Measurements from ENCODE around the gene UPK2.

Gene UPK2

DNA sequence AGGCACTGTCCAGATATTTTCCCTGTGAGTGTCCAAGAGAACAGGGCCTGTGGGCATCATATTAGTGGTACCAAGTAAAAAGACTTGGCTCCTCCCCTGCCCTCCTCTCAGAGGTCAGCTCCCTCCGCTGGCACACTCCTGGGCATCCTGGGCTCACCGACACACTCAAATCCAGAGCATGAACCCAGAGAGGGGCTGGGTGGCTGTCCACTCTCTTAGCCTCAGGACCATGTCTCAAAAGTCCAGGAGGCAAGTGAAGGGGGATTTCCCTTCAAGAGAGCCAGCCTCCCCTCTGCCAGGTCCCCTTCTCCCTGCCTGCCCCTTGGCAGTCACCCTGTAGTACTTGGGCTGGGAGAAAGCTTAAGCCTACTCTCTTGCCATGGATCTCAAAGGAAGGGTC, 40.7 kb upstream of the UPK2 start:
- TF ChIP-seq ZNF274 (IDR thresholded peaks at IDR 0.05; ENCODE audit: low read depth, low read length) (no peak), YY1 (IDR thresholded peaks at IDR 0.05; ENCODE audit: insufficient read depth, insufficient read length) (no peak), SUZ12 (IDR thresholded peaks at IDR 0.05; ENCODE audit: extremely low read depth, insufficient read depth, insufficient read length) (no peak)
- Histone ChIP-seq H3K9ac (ENCODE audit: insufficient read length, low read depth) (peak overlapping the region; percentile 17), H3K4me3 (ENCODE audit: insufficient read length, low read depth) (no peak overlapping the region), H3K9me3 (ENCODE audit: insufficient read depth, low read length) (no peaks in the 10 kb centered on the region), H3K4me1 (ENCODE audit: insufficient read depth, insufficient read length) (peaks cover 33% of the 10 kb centered on the region), H3K27me3 (ENCODE audit: insufficient read depth, insufficient read length) (no peaks in the 10 kb centered on the region), H3K36me3 (ENCODE audit: insufficient read depth, insufficient read length, low read length) (peaks cover 12% of the 10 kb centered on the region)
- DNase-seq (ENCODE audit: low read depth, low spot score): no peak

DNA sequence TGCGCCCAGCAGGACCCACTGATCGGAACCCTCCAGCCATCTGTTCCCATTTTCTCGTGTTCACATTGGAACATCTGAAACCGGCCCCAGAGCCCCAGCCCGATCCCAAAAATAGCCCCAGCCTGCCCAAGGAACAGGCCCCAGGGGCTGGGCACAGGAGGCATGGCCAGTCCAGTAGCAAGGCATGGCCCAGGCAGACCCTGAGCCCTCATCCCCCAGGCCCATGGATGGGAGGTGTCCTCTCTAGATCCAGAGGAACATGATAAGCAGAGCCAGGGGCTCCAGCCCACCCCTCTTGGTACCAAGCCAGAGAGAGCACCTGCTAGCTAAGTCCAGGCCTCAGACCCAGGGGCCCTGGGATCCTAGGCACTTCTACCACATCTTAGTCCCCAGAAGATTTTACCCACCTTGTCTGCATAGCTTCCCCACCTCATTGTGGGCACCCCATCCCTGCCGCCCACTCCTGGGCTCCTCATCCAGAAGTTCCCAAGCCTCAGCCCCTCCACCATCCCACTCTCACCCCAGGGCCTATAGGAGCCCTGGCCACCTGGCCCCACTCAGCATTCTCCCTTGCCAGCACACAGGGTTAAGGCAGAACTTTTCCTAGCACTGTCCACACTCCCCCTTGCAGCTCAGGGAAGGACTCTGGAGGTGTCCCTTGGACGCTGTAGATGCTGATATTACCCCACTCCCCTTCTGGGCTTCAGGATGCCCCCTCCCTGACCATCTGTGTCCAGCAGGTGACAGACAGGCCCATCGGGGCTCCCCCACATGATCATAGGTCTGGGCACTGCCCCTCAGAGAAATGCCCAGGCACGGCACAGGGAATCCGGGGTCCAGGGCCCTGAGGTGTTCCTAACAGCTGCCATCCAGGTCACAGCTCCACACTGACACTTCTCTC, 39.9 kb upstream of the UPK2 start:
- Histone ChIP-seq H3K36me3 (ENCODE audit: insufficient read depth, insufficient read length, low read length) (peaks cover 12% of the 10 kb centered on the region), H3K9ac (ENCODE audit: insufficient read length, low read depth) (peak overlapping the region; percentile 74), H3K9me3 (ENCODE audit: insufficient read depth, low read length) (no peaks in the 10 kb centered on the region), H3K4me3 (ENCODE audit: insufficient read length, low read depth) (peak overlapping the region; percentile 15), H3K27me3 (ENCODE audit: insufficient read depth, insufficient read length) (no peaks in the 10 kb centered on the region), H3K4me1 (ENCODE audit: insufficient read depth, insufficient read length) (peaks cover 38% of the 10 kb centered on the region)
- TF ChIP-seq ZNF274 (IDR thresholded peaks at IDR 0.05; ENCODE audit: low read depth, low read length): no peak
- TF ChIP-seq YY1 (IDR thresholded peaks at IDR 0.05; ENCODE audit: insufficient read depth, insufficient read length): no peak
- TF ChIP-seq SUZ12 (IDR thresholded peaks at IDR 0.05; ENCODE audit: extremely low read depth, insufficient read depth, insufficient read length): no peak
- no peak for DNase-seq (ENCODE audit: low read depth, low spot score)

DNA sequence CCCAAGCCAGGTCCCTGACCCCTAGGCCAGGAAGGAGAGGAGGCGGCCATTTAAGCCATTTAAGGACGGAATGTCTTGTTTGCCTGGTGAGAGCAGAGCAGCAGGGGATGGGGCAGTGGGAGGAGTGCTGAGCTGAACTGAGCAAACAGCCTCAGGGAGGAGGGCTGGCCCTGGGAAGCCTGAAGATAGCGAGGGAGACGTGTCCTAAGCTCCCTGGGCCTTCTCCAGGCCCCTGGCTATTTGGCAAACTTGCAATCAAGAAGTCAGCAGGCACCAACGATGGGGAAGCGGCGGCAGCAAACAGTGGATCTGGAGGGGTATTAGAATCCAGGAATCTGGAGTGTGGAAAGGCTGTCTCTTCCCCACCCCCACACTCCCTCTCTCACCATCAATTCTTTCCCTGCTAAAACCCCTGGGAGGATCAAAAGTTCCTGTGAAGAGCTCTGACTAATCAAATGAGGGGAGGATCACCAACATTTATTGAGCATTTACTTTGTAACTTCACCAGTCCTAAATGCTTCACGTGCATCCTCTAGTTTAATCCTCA, 39.2 kb upstream of the UPK2 start:
- peak overlapping the region; percentile 41 for H3K4me3 ChIP-seq (ENCODE audit: insufficient read length, low read depth)
- no peaks in the 10 kb centered on the region for H3K9me3 ChIP-seq (ENCODE audit: insufficient read depth, low read length)
- peaks cover 44% of the 10 kb centered on the region for H3K4me1 ChIP-seq (ENCODE audit: insufficient read depth, insufficient read length)
- H3K27me3 ChIP-seq (ENCODE audit: insufficient read depth, insufficient read length): no peaks in the 10 kb centered on the region
- TF ChIP-seq SUZ12 (IDR thresholded peaks at IDR 0.05; ENCODE audit: extremely low read depth, insufficient read depth, insufficient read length): no peak
- TF ChIP-seq ZNF274 (IDR thresholded peaks at IDR 0.05; ENCODE audit: low read depth, low read length): no peak
- peak; percentile 61 for TF ChIP-seq YY1 (IDR thresholded peaks at IDR 0.05; ENCODE audit: insufficient read depth, insufficient read length)
- H3K36me3 ChIP-seq (ENCODE audit: insufficient read depth, insufficient read length, low read length): peaks cover 12% of the 10 kb centered on the region
- peak overlapping the region; percentile 77 for H3K9ac ChIP-seq (ENCODE audit: insufficient read length, low read depth)
- no peak for DNase-seq (ENCODE audit: low read depth, low spot score)

DNA sequence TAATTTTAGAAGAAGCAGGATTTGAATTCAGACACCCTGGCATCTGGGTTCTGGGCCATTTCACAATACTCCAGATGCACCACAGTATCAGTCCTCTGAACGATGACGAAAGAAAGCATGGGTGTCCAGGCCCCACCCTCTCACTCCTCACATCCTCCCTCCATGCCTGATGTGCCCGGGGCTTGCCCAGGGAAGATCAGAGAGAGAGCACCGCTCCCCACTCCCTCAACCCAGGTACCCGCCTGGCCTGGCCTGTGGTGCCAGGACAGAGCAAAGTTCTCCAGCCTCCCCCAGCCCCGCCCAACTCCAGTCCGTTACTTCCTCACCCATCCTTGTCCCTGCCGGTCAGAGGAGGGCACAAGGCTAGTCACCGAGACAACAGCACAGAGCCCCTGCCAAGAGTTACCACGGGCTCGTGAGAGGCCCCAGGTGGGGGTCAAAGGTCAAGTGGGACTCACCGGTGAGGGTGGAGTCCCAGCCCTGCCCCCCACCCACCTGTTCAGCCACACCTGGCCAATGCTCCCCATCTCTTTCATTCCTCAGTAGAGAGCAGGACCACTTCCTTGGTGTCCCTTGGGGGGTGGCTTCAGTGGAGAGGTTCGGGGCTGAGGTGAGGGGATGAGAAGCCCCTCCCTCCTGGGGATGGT, 38.5 kb upstream of the UPK2 start:
- Histone ChIP-seq H3K9ac (ENCODE audit: insufficient read length, low read depth) (peak overlapping the region; percentile 77), H3K27me3 (ENCODE audit: insufficient read depth, insufficient read length) (no peaks in the 10 kb centered on the region), H3K4me1 (ENCODE audit: insufficient read depth, insufficient read length) (peaks cover 47% of the 10 kb centered on the region), H3K36me3 (ENCODE audit: insufficient read depth, insufficient read length, low read length) (peaks cover 12% of the 10 kb centered on the region), H3K9me3 (ENCODE audit: insufficient read depth, low read length) (no peaks in the 10 kb centered on the region), H3K4me3 (ENCODE audit: insufficient read length, low read depth) (peak overlapping the region; percentile 41)
- no peak for DNase-seq (ENCODE audit: low read depth, low spot score)
- TF ChIP-seq ZNF274 (IDR thresholded peaks at IDR 0.05; ENCODE audit: low read depth, low read length): no peak
- no peak for TF ChIP-seq YY1 (IDR thresholded peaks at IDR 0.05; ENCODE audit: insufficient read depth, insufficient read length)
- no peak for TF ChIP-seq SUZ12 (IDR thresholded peaks at IDR 0.05; ENCODE audit: extremely low read depth, insufficient read depth, insufficient read length)

DNA sequence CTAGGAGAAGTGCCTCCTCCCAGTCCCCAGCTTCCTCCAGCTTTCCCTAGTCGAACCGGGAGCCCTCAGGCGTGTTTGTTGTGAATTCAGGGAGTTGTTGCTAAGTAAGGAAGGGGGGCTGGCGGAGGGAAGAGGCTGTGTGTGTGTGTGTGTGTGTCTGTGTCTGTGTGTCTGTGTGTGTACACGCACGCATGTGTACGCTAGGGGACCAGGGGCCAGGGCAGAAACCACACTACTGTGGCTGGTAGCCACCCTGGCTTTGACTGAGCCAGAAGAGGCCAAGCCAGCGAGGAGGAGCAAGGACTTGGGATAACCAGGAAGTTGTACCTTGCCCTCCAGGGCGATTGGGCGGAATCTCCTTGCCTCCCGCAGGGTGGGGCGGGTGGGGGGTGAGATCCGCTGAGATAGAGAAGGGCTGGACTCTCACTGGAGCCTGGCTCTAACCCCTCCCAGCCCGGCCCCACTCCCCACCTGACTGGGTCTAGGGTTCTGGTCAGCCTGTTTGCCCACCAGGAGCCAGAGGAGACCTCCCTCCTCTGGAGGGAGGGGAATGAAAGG, 37.9 kb upstream of the UPK2 start:
- peaks cover 47% of the 10 kb centered on the region for H3K4me1 ChIP-seq (ENCODE audit: insufficient read depth, insufficient read length)
- no peak for DNase-seq (ENCODE audit: low read depth, low spot score)
- peak overlapping the region; percentile 87 for H3K9ac ChIP-seq (ENCODE audit: insufficient read length, low read depth)
- H3K27me3 ChIP-seq (ENCODE audit: insufficient read depth, insufficient read length): no peaks in the 10 kb centered on the region
- peaks cover 16% of the 10 kb centered on the region for H3K36me3 ChIP-seq (ENCODE audit: insufficient read depth, insufficient read length, low read length)
- no peaks in the 10 kb centered on the region for H3K9me3 ChIP-seq (ENCODE audit: insufficient read depth, low read length)
- peak overlapping the region; percentile 46 for H3K4me3 ChIP-seq (ENCODE audit: insufficient read length, low read depth)
- TF ChIP-seq YY1 (IDR thresholded peaks at IDR 0.05; ENCODE audit: insufficient read depth, insufficient read length) (no peak), SUZ12 (IDR thresholded peaks at IDR 0.05; ENCODE audit: extremely low read depth, insufficient read depth, insufficient read length) (no peak), ZNF274 (IDR thresholded peaks at IDR 0.05; ENCODE audit: low read depth, low read length) (no peak)

DNA sequence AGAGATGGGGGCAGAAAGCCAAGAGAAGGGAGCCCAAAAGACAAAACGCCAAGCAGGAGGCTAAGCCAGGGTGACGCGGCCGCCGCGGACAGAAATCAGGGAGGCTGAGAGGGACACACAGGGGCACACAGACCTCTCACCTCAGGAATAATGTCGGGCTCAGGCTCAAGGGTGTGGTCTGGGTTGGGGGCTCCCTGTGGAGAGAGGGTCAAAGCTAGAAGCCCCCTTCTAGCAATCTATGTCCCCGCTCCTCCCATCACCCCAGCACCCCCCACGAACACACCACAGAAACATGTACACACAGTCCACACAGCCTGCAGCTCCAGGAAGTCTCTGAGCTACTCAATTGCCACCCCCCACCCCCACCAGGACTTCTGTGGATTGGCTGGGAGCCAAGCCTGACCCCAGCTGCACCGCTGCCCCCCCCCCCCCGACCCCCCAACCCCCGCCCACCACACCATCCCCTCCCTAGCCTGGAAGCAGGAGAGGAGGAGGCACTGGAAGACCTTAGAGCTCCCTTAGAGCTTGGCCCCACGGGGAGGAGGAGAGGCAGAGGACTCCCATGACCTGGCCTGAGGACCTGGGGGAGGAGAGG, 37.3 kb upstream of the UPK2 start:
- TF ChIP-seq YY1 (IDR thresholded peaks at IDR 0.05; ENCODE audit: insufficient read depth, insufficient read length) (no peak), SUZ12 (IDR thresholded peaks at IDR 0.05; ENCODE audit: extremely low read depth, insufficient read depth, insufficient read length) (no peak), ZNF274 (IDR thresholded peaks at IDR 0.05; ENCODE audit: low read depth, low read length) (no peak)
- Histone ChIP-seq H3K36me3 (ENCODE audit: insufficient read depth, insufficient read length, low read length) (peaks cover 21% of the 10 kb centered on the region), H3K9ac (ENCODE audit: insufficient read length, low read depth) (peak overlapping the region; percentile 87), H3K4me3 (ENCODE audit: insufficient read length, low read depth) (peak overlapping the region; percentile 46), H3K27me3 (ENCODE audit: insufficient read depth, insufficient read length) (no peaks in the 10 kb centered on the region), H3K9me3 (ENCODE audit: insufficient read depth, low read length) (no peaks in the 10 kb centered on the region), H3K4me1 (ENCODE audit: insufficient read depth, insufficient read length) (peaks cover 48% of the 10 kb centered on the region)
- DNase-seq (ENCODE audit: low read depth, low spot score): no peak
